GM03348 (cell line): Measurements from ENCODE around the gene SCUBE1.

Experiments
- DNase-seq: peaks from one replicate; pipeline ENCODE4 v3.0.0; 2012; ENCODE audit warnings: low spot score

The SCUBE1 gene

GRCh38 chr22:43213962-43214361 is 129.2 kb downstream of the SCUBE1 start:
- DNase-seq: no peak

GRCh38 chr22:43213051-43213450 is 130.1 kb downstream of the SCUBE1 start:
- DNase-seq: no peak

- no peak for DNase-seq
Measured at GRCh38 chr22:43212434-43212952, 130.7 kb downstream of the SCUBE1 start.

- no peak for DNase-seq
Measured at GRCh38 chr22:43211941-43212433, 131.2 kb downstream of the SCUBE1 start.

GRCh38 chr22:43210631-43211515 is 132.3 kb downstream of the SCUBE1 start:
- no peak for DNase-seq

GRCh38 chr22:43209971-43210370 is 133.2 kb downstream of the SCUBE1 start:
- no peak for DNase-seq

GRCh38 chr22:43209523-43209890 is 133.7 kb downstream of the SCUBE1 start:
- DNase-seq: no peak

- DNase-seq: no peak
Measured at GRCh38 chr22:43208703-43209522, 134.3 kb downstream of the SCUBE1 start.

- DNase-seq: no peak
Measured at GRCh38 chr22:43207849-43208702, 135.1 kb downstream of the SCUBE1 start.

GRCh38 chr22:43207386-43207785 is 135.8 kb downstream of the SCUBE1 start:
- no peak for DNase-seq

- DNase-seq: no peak
Measured at GRCh38 chr22:43206509-43207161, 136.5 kb downstream of the SCUBE1 start.

- no peak for DNase-seq
Measured at GRCh38 chr22:43205748-43206508, 137.2 kb downstream of the SCUBE1 start.

- DNase-seq: no peak
Measured at GRCh38 chr22:43205261-43205691, 137.9 kb downstream of the SCUBE1 start.

GRCh38 chr22:43203471-43203981 is 139.6 kb downstream of the SCUBE1 start:
- DNase-seq: no peak

- DNase-seq: no peak
Measured at GRCh38 chr22:43202756-43203410, 140.3 kb downstream of the SCUBE1 start.

GRCh38 chr22:43202326-43202725 is 140.8 kb downstream of the SCUBE1 start:
- DNase-seq: no peak

GRCh38 chr22:43201486-43202219 is 141.5 kb downstream of the SCUBE1 start:
- DNase-seq: no peak

- DNase-seq: no peak
Measured at GRCh38 chr22:43200555-43200954, 142.6 kb downstream of the SCUBE1 start.

GRCh38 chr22:43200031-43200430 is 143.1 kb downstream of the SCUBE1 start:
- DNase-seq: no peak
